RWPE2 (cell line): Measurements from ENCODE around the gene PDCD5.

Experiments used
- ATAC-seq: fragments of 200-7000 bp; cut with Tn5 transposase; 3 replicates; pipeline ENCODE4 v1.9.1; 2021; ENCODE audit warnings: low read depth
- DNase-seq: peaks from one replicate; pipeline ENCODE4 v3.0.0-alpha.2; 2020; ENCODE audit warnings: low spot score
- H3K27ac ChIP-seq: fragments of 450-650 bp; 2 replicates; pipeline ENCODE4 v1.5.1; 2017; ENCODE audit warnings: mild to moderate bottlenecking; ENCODE audit not compliant: poor library complexity, severe bottlenecking
- H3K27me3 ChIP-seq: fragments of 250-450 bp; sonication (Bioruptor Pico); 2 replicates; pipeline ENCODE4 v1.5.1; 2021; ENCODE audit warnings: mild to moderate bottlenecking, moderate library complexity; ENCODE audit not compliant: insufficient read depth, poor library complexity, severe bottlenecking
- H3K36me3 ChIP-seq: fragments of 250-450 bp; sonication (Bioruptor Pico); 2 replicates; pipeline ENCODE4 v1.5.1; 2020; ENCODE audit warnings: low read depth, mild to moderate bottlenecking, moderate library complexity
- H3K4me1 ChIP-seq: fragments of 250-450 bp; sonication (Bioruptor Pico); 2 replicates; pipeline ENCODE4 v1.5.1; 2021; ENCODE audit warnings: mild to moderate bottlenecking, moderate library complexity; ENCODE audit not compliant: insufficient read depth, poor library complexity, severe bottlenecking
- H3K4me3 ChIP-seq: fragments of 250-450 bp; sonication (Bioruptor Pico); 2 replicates; pipeline ENCODE4 v1.5.1; 2021; ENCODE audit warnings: mild to moderate bottlenecking, moderate library complexity; ENCODE audit not compliant: severe bottlenecking
- H3K9me3 ChIP-seq: fragments of 250-450 bp; sonication (Bioruptor Pico); 2 replicates; pipeline ENCODE4 v1.5.1; 2021; ENCODE audit warnings: mild to moderate bottlenecking, moderate library complexity; ENCODE audit not compliant: severe bottlenecking
- TF ChIP-seq, protein P1 (sequence below): fragments of 450-650 bp; IDR thresholded peaks from one replicate; pipeline ENCODE4 v1.5.1; 2017; ENCODE audit warnings: mild to moderate bottlenecking, moderate library complexity; ENCODE audit not compliant: poor library complexity, severe bottlenecking

PDCD5 gene

GRCh38 chr19:32613008-32613407 lies 32.0 kb downstream of the PDCD5 start:
- no peak overlapping the region for H3K27ac ChIP-seq
- no peak overlapping the region for H3K4me3 ChIP-seq
- DNase-seq (no peak), ATAC-seq (no peak)
- H3K4me1 ChIP-seq: no peaks in the 10 kb centered on the region
- H3K9me3 ChIP-seq: no peaks in the 10 kb centered on the region
- TF ChIP-seq, protein P1, sequence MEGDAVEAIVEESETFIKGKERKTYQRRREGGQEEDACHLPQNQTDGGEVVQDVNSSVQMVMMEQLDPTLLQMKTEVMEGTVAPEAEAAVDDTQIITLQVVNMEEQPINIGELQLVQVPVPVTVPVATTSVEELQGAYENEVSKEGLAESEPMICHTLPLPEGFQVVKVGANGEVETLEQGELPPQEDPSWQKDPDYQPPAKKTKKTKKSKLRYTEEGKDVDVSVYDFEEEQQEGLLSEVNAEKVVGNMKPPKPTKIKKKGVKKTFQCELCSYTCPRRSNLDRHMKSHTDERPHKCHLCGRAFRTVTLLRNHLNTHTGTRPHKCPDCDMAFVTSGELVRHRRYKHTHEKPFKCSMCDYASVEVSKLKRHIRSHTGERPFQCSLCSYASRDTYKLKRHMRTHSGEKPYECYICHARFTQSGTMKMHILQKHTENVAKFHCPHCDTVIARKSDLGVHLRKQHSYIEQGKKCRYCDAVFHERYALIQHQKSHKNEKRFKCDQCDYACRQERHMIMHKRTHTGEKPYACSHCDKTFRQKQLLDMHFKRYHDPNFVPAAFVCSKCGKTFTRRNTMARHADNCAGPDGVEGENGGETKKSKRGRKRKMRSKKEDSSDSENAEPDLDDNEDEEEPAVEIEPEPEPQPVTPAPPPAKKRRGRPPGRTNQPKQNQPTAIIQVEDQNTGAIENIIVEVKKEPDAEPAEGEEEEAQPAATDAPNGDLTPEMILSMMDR: no peak
- H3K27me3 ChIP-seq: no peaks in the 10 kb centered on the region
- H3K36me3 ChIP-seq: peaks cover 57% of the 10 kb centered on the region

DNA sequence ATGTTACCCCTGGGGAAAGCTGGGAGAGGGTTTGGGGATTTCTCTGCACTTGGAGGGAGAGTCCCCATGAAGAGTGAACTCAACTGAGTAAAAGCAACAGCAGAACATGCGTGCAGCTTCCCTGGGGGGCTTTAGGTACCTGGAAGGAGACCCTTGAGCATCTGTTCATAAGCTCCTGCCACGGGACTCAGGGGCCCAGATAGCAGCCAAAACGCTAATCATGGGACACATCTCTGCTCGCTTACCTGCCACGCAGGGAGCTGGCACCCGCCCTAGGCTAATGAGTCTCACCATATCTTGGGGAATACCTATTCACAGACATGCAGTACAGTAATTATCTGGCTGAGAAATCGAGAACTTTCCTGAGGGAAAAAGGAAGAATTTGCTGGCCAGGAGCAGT lies 33.9 kb downstream of the PDCD5 start:
- Histone ChIP-seq H3K36me3 (peaks cover 59% of the 10 kb centered on the region), H3K4me3 (no peak overlapping the region), H3K9me3 (no peaks in the 10 kb centered on the region), H3K27ac (no peak overlapping the region), H3K4me1 (no peaks in the 10 kb centered on the region), H3K27me3 (no peaks in the 10 kb centered on the region)
- ATAC-seq: no peak
- no peak for DNase-seq
- TF ChIP-seq, protein P1: no peak

- Histone ChIP-seq H3K27ac (no peak overlapping the region), H3K9me3 (no peaks in the 10 kb centered on the region), H3K4me1 (no peaks in the 10 kb centered on the region), H3K36me3 (peaks cover 59% of the 10 kb centered on the region), H3K4me3 (no peak overlapping the region), H3K27me3 (no peaks in the 10 kb centered on the region)
- DNase-seq: no peak
- ATAC-seq: no peak
- TF ChIP-seq, protein P1: no peak
These were observed 34.6 kb downstream of the PDCD5 start for GRCh38 chr19:32615569-32615968.

GRCh38 chr19:32619051-32619685 lies 38.2 kb downstream of the PDCD5 start:
- H3K9me3 ChIP-seq: no peaks in the 10 kb centered on the region
- ATAC-seq (no peak), DNase-seq (no peak)
- no peak overlapping the region for H3K27ac ChIP-seq
- TF ChIP-seq, protein P1: no peak
- H3K27me3 ChIP-seq: no peaks in the 10 kb centered on the region
- H3K4me3 ChIP-seq: no peak overlapping the region
- no peaks in the 10 kb centered on the region for H3K4me1 ChIP-seq
- peaks cover 58% of the 10 kb centered on the region for H3K36me3 ChIP-seq

GRCh38 chr19:32622002-32622401 lies 41.0 kb downstream of the PDCD5 start:
- DNase-seq: no peak
- no peak for ATAC-seq
- peaks cover 50% of the 10 kb centered on the region for H3K36me3 ChIP-seq

More at GRCh38 chr19:32622002-32622401, 41.0 kb downstream of the PDCD5 start:
- Histone ChIP-seq H3K27ac (no peak overlapping the region), H3K27me3 (no peaks in the 10 kb centered on the region), H3K4me1 (no peaks in the 10 kb centered on the region), H3K4me3 (no peak overlapping the region), H3K9me3 (no peaks in the 10 kb centered on the region)
- TF ChIP-seq, protein P1: no peak
